Trophoblast cell (in vitro differentiated cells and primary cell): ENCODE results near the gene UGT8.
"Not testable (repeated sequence)": the region's sequence is repeated elsewhere in the genome, so short reads cannot be mapped to it uniquely, and the experiment has no call there.

Experiments used
- DNase-seq, 2 donors: peaks; one replicate each; pipeline ENCODE4 v3.0.0-alpha.2; 2016
- H2AFZ ChIP-seq: 2 replicates; pipeline ENCODE4 v1.6.1; 2013; ENCODE audit warnings: low read length, moderate library complexity, mild to moderate bottlenecking; ENCODE audit not compliant: insufficient read depth, poor library complexity
- H2AK5ac ChIP-seq: 2 replicates; pipeline ENCODE4 v1.6.1; 2013; ENCODE audit warnings: mild to moderate bottlenecking, low read length
- H2BK120ac ChIP-seq: 2 replicates; pipeline ENCODE4 v1.6.1; 2013; ENCODE audit warnings: low read length, mild to moderate bottlenecking, moderate library complexity; ENCODE audit not compliant: insufficient read depth, poor library complexity
- H2BK12ac ChIP-seq: 2 replicates; pipeline ENCODE4 v1.6.1; 2013; ENCODE audit warnings: mild to moderate bottlenecking, low read length, moderate library complexity
- H2BK5ac ChIP-seq: 2 replicates; pipeline ENCODE4 v1.6.1; 2013; ENCODE audit warnings: low read length, low read depth, moderate library complexity, mild to moderate bottlenecking; ENCODE audit not compliant: poor library complexity
- H3K14ac ChIP-seq: 2 replicates; pipeline ENCODE4 v1.6.1; 2013; ENCODE audit warnings: mild to moderate bottlenecking, low read length
- H3K18ac ChIP-seq: 2 replicates; pipeline ENCODE4 v1.6.1; 2013; ENCODE audit warnings: mild to moderate bottlenecking, low read length
- H3K23ac ChIP-seq: 2 replicates; pipeline ENCODE4 v1.6.1; 2013; ENCODE audit warnings: low read length
- H3K27ac ChIP-seq: 2 replicates; pipeline ENCODE4 v1.5.1; 2013; ENCODE audit warnings: low read depth, mild to moderate bottlenecking, inconsistent platforms, low read length, moderate library complexity
- H3K27me3 ChIP-seq: 2 replicates; pipeline ENCODE4 v1.6.1; 2013; ENCODE audit warnings: inconsistent platforms, mild to moderate bottlenecking, low read length, moderate library complexity; ENCODE audit not compliant: insufficient read depth
- H3K36me3 ChIP-seq, 2 experiments: 1 replicate in 1 of 2; 2 replicates in 1 of 2; pipeline ENCODE4 v1.6.1; 2013; ENCODE audit warnings: low read length in 2 of 2, mild to moderate bottlenecking in 2 of 2, moderate library complexity in 1 of 2; ENCODE audit not compliant: insufficient read depth in 2 of 2, control insufficient read depth in 1 of 2
- H3K4ac ChIP-seq: 2 replicates; pipeline ENCODE4 v1.6.1; 2013; ENCODE audit warnings: low read depth, mild to moderate bottlenecking, low read length, moderate library complexity
- H3K4me1 ChIP-seq, 2 experiments: 1 replicate in 1 of 2; 2 replicates in 1 of 2; pipeline ENCODE4 v1.6.1; 2013; ENCODE audit warnings: low read length in 2 of 2, mild to moderate bottlenecking in 2 of 2, moderate library complexity in 1 of 2; ENCODE audit not compliant: insufficient read depth in 2 of 2, control insufficient read depth in 1 of 2
- H3K4me2 ChIP-seq: 2 replicates; pipeline ENCODE4 v1.6.1; 2013; ENCODE audit warnings: inconsistent platforms, mild to moderate bottlenecking, low read length, moderate library complexity
- H3K4me3 ChIP-seq: 2 replicates; pipeline ENCODE4 v1.5.1; 2013; ENCODE audit warnings: mild to moderate bottlenecking, low read depth, low read length, inconsistent platforms
- H3K79me1 ChIP-seq: one replicate; pipeline ENCODE4 v1.6.1; 2013; ENCODE audit warnings: low read length
- H3K79me2 ChIP-seq: 2 replicates; pipeline ENCODE4 v1.6.1; 2013; ENCODE audit warnings: low read length, mild to moderate bottlenecking; ENCODE audit not compliant: control insufficient read depth, insufficient read depth, poor library complexity
- H3K9ac ChIP-seq: 2 replicates; pipeline ENCODE4 v1.6.1; 2013; ENCODE audit warnings: mild to moderate bottlenecking, low read length
- H3K9me3 ChIP-seq: 2 replicates; pipeline ENCODE4 v1.6.1; 2013; ENCODE audit warnings: low read depth, mild to moderate bottlenecking, control low read depth, inconsistent platforms, low read length; ENCODE audit not compliant: insufficient read depth
- H4K12ac ChIP-seq: 2 replicates; pipeline ENCODE4 v1.6.1; 2013; ENCODE audit warnings: low read depth, mild to moderate bottlenecking, low read length, moderate library complexity
- H4K8ac ChIP-seq: 2 replicates; pipeline ENCODE4 v1.6.1; 2013; ENCODE audit warnings: low read depth, mild to moderate bottlenecking, low read length, moderate library complexity
- H4K91ac ChIP-seq: one replicate; pipeline ENCODE4 v1.6.1; 2013; ENCODE audit warnings: low read depth, mild to moderate bottlenecking, low read length, moderate library complexity
- WGBS: extraction: QIAGEN DNeasy Blood & Tissue Kit; methylation state at CpG from one replicate; pipeline ENCODE4 v1.1.7; 2013; ENCODE audit warnings: missing lambda C conversion rate; ENCODE audit not compliant: insufficient read length, insufficient coverage; ENCODE audit errors: extremely low coverage; 5-methylcytosine and 5-hydroxymethylcytosine counted together

The UGT8 gene

DNA sequence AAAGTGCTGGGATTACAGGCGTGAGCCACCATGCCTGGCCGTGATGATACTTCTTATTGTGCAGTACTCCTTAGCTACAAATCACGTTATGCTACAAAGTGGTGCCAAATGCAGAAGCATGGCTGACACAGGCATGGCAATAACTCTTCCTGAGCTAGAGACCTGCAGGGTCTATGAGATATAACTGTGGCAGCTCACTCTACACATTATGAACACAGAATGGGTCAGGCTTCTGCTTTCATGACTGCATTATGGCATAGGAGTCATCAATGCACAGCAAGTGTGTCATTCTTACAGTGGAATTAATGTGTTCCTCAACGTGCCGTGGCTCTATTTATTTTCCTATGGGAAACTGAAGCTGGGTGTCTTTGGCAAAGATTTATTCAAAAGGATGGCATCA is 64.5 kb downstream of the UGT8 start:
- Histone ChIP-seq H4K8ac (no peak overlapping the region), H4K91ac (no peak overlapping the region), H2BK120ac (no peak overlapping the region), H2BK12ac (no peak overlapping the region), H3K4me3 (no peak overlapping the region), H2BK5ac (no peak overlapping the region), H3K4me2 (no peak overlapping the region), H3K27ac (no peak overlapping the region), H3K23ac (no peak overlapping the region), H3K14ac (no peak overlapping the region), H4K12ac (no peak overlapping the region), H2AK5ac (no peak overlapping the region), H2AFZ (no peak overlapping the region), H3K79me2 (no peaks in the 10 kb centered on the region), H3K18ac (no peak overlapping the region), H3K27me3 (no peaks in the 10 kb centered on the region), H3K4ac (no peak overlapping the region), H3K4me1 (no peaks in the 10 kb centered on the region), H3K79me1 (no peaks in the 10 kb centered on the region), H3K9ac (no peak overlapping the region), H3K36me3 (no peaks in the 10 kb centered on the region), H3K9me3 (no peaks in the 10 kb centered on the region)
- DNase-seq, result no peak
- no CpG with 5 or more reads among the region's 5 CpGs for WGBS

- Histone ChIP-seq H3K18ac (no peak overlapping the region), H3K23ac (no peak overlapping the region), H3K27me3 (no peaks in the 10 kb centered on the region), H2BK12ac (no peak overlapping the region), H3K79me2 (no peaks in the 10 kb centered on the region), H2AK5ac (no peak overlapping the region), H3K4me2 (no peak overlapping the region), H2BK5ac (no peak overlapping the region), H4K91ac (no peak overlapping the region), H3K9ac (no peak overlapping the region), H3K9me3 (no peaks in the 10 kb centered on the region), H3K4me1 (no peaks in the 10 kb centered on the region), H4K12ac (no peak overlapping the region), H3K36me3 (no peaks in the 10 kb centered on the region), H4K8ac (no peak overlapping the region), H3K79me1 (no peaks in the 10 kb centered on the region), H3K4ac (no peak overlapping the region), H3K14ac (no peak overlapping the region), H2BK120ac (no peak overlapping the region), H3K27ac (no peak overlapping the region), H3K4me3 (no peak overlapping the region), H2AFZ (no peak overlapping the region)
- no CpG with 5 or more reads among the region's 1 CpG for WGBS
- DNase-seq, result no peak
These were observed 70.0 kb downstream of the UGT8 start for GRCh38 chr4:114668577-114668976.

DNA sequence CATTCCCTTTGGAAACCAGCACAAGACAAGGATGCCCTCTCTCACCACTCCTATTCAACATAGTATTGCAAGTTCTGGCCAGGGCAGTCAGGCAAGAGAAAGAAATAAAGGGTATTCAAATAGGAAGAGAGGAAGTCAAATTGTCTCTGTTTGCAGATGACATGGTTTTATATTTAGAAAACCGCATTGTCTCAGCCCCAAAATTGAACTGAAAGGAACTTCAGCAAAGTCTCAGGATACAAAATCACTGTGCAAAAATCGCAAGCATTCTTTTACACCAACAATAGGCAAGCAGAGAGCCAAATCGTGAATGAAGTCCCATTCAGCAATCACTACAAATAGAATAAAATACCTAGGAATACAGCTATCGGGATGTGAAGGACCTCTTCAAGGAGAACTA is 72.1 kb downstream of the UGT8 start:
- H3K4me2 ChIP-seq, result not testable (repeated sequence)
- no CpG with 5 or more reads among the region's 4 CpGs for whole genome bisulfite sequencing

GRCh38 chr4:114673306-114673705 is 74.7 kb downstream of the UGT8 start:
- Histone ChIP-seq H3K23ac (no peak overlapping the region), H3K9ac (no peak overlapping the region), H2BK12ac (no peak overlapping the region), H4K8ac (no peak overlapping the region), H3K4me3 (no peak overlapping the region), H3K9me3 (no peaks in the 10 kb centered on the region), H3K27me3 (no peaks in the 10 kb centered on the region), H2AK5ac (no peak overlapping the region), H4K12ac (no peak overlapping the region), H3K4me2 (no peak overlapping the region), H4K91ac (no peak overlapping the region), H3K14ac (no peak overlapping the region), H2BK5ac (no peak overlapping the region), H2BK120ac (no peak overlapping the region), H3K79me2 (no peaks in the 10 kb centered on the region), H3K4ac (no peak overlapping the region), H3K79me1 (no peaks in the 10 kb centered on the region), H3K4me1 (no peaks in the 10 kb centered on the region), H3K36me3 (no peaks in the 10 kb centered on the region), H2AFZ (no peak overlapping the region), H3K18ac (no peak overlapping the region), H3K27ac (no peak overlapping the region)
- WGBS, result no CpG with 5 or more reads among the region's 2 CpGs
- no peak for DNase-seq

More for the DNA sequence above, 72.1 kb downstream of the UGT8 start:
- H3K4me3 ChIP-seq, H3K36me3 ChIP-seq, H2BK12ac ChIP-seq, H3K23ac ChIP-seq, H4K91ac ChIP-seq, H3K9me3 ChIP-seq, H3K4ac ChIP-seq, DNase-seq, H3K4me1 ChIP-seq, H3K79me1 ChIP-seq, H3K18ac ChIP-seq, H4K12ac ChIP-seq, H4K8ac ChIP-seq, H3K14ac ChIP-seq, H3K27me3 ChIP-seq, H2AK5ac ChIP-seq, H3K9ac ChIP-seq, H2AFZ ChIP-seq, H2BK5ac ChIP-seq, H3K27ac ChIP-seq, H3K79me2 ChIP-seq, H2BK120ac ChIP-seq: not testable (repeated sequence)
